Osteoblast (primary cell): Measurements from ENCODE around the gene NAA25. TPM values are rescaled to one million over a fixed set of nuclear protein-coding genes. Genes with fewer than 3 reads are reported as not detected.

Experiments
- DNase-seq: peaks from one replicate; pipeline ENCODE4 v3.0.0; 2011; ENCODE audit warnings: low spot score, mixed read lengths; ENCODE audit not compliant: insufficient read length; ENCODE audit errors: missing footprints
- H2AFZ ChIP-seq: 2 replicates; pipeline ENCODE4 v1.6.0; 2011; ENCODE audit warnings: mild to moderate bottlenecking, low read length
- H3K27ac ChIP-seq: 2 replicates; pipeline ENCODE4 v1.5.1; 2011; ENCODE audit warnings: mild to moderate bottlenecking, low read depth, low read length, moderate library complexity
- H3K27me3 ChIP-seq: 2 replicates; pipeline ENCODE4 v1.6.0; 2012; ENCODE audit warnings: mild to moderate bottlenecking, control low read depth, inconsistent platforms, low read length, moderate library complexity; ENCODE audit not compliant: insufficient read depth
- H3K36me3 ChIP-seq: 2 replicates; pipeline ENCODE4 v1.5.1; 2011; ENCODE audit warnings: mild to moderate bottlenecking, low read length, control low read depth, moderate library complexity; ENCODE audit not compliant: insufficient read depth
- H3K4me1 ChIP-seq: 2 replicates; pipeline ENCODE4 v1.5.1; 2011; ENCODE audit warnings: mild to moderate bottlenecking, low read length, control low read depth, moderate library complexity; ENCODE audit not compliant: insufficient read depth
- H3K4me2 ChIP-seq: 2 replicates; pipeline ENCODE4 v1.6.0; 2011; ENCODE audit warnings: mild to moderate bottlenecking, low read length; ENCODE audit not compliant: insufficient read depth
- H3K4me3 ChIP-seq: fragments of 200-600 bp; sonication (generic); 3 replicates; pipeline ENCODE4 v1.5.1; 2012; ENCODE audit warnings: mild to moderate bottlenecking, low read length, inconsistent platforms; ENCODE audit not compliant: insufficient read depth
- H3K79me2 ChIP-seq: 2 replicates; pipeline ENCODE4 v1.6.0; 2012; ENCODE audit warnings: mild to moderate bottlenecking, low read length, control low read depth, inconsistent platforms; ENCODE audit not compliant: insufficient read depth
- H3K9me3 ChIP-seq: 2 replicates; pipeline ENCODE4 v1.5.1; 2011; ENCODE audit warnings: low read depth, low read length, control low read depth
- H4K20me1 ChIP-seq: 2 replicates; pipeline ENCODE4 v1.6.0; 2012; ENCODE audit warnings: mild to moderate bottlenecking, low read length, control low read depth; ENCODE audit not compliant: insufficient read depth
- CTCF ChIP-seq: IDR thresholded peaks from 2 replicates; pipeline ENCODE4 v1.5.1; 2011; ENCODE audit warnings: mild to moderate bottlenecking, low read depth, low read length, moderate library complexity; ENCODE audit errors: extremely low read depth
- total RNA-seq: library from RNA; depleted of rRNA; stranded (reverse); fragments of >200 nt; gene quantifications from 2 replicates; pipeline ENCODE4 v1.2.3, GENCODE V29; 2012

NAA25 gene
- total RNA-seq, 1 donor, result 20.6 TPM

- Histone ChIP-seq H3K4me3 (no peak overlapping the region), H3K36me3 (peaks cover 67% of the 10 kb centered on the region), H3K4me2 (no peak overlapping the region), H3K79me2 (no peaks in the 10 kb centered on the region), H2AFZ (no peak overlapping the region), H3K9me3 (no peaks in the 10 kb centered on the region), H4K20me1 (no peaks in the 10 kb centered on the region), H3K27me3 (no peaks in the 10 kb centered on the region), H3K4me1 (peaks cover 5% of the 10 kb centered on the region), H3K27ac (no peak overlapping the region)
- no peak for DNase-seq
- no peak for TF ChIP-seq CTCF
Observed at GRCh38 chr12:112151766-112152541, 43.4 kb upstream of the NAA25 start.

GRCh38 chr12:112149596-112149995, 41.0 kb upstream of the NAA25 start:
- no peak for TF ChIP-seq CTCF
- no peaks in the 10 kb centered on the region for H3K27me3 ChIP-seq
- H4K20me1 ChIP-seq, result no peaks in the 10 kb centered on the region
- H3K4me1 ChIP-seq, result peaks cover 5% of the 10 kb centered on the region
- H3K79me2 ChIP-seq, result no peaks in the 10 kb centered on the region
- DNase-seq, result no peak
- no peak overlapping the region for H2AFZ ChIP-seq
- no peak overlapping the region for H3K4me2 ChIP-seq
- no peak overlapping the region for H3K4me3 ChIP-seq
- peaks cover 87% of the 10 kb centered on the region for H3K36me3 ChIP-seq
- H3K27ac ChIP-seq, result no peak overlapping the region
- H3K9me3 ChIP-seq, result no peaks in the 10 kb centered on the region

- Histone ChIP-seq H3K27ac (no peak overlapping the region), H3K4me1 (peaks cover 5% of the 10 kb centered on the region), H3K79me2 (no peaks in the 10 kb centered on the region), H3K4me3 (no peak overlapping the region), H3K9me3 (no peaks in the 10 kb centered on the region), H3K27me3 (no peaks in the 10 kb centered on the region), H4K20me1 (no peaks in the 10 kb centered on the region), H2AFZ (no peak overlapping the region), H3K36me3 (peaks cover 85% of the 10 kb centered on the region), H3K4me2 (no peak overlapping the region)
- TF ChIP-seq CTCF, result no peak
- DNase-seq, result peak; percentile 69
Observed at GRCh38 chr12:112148031-112148513, 39.5 kb upstream of the NAA25 start.

DNA sequence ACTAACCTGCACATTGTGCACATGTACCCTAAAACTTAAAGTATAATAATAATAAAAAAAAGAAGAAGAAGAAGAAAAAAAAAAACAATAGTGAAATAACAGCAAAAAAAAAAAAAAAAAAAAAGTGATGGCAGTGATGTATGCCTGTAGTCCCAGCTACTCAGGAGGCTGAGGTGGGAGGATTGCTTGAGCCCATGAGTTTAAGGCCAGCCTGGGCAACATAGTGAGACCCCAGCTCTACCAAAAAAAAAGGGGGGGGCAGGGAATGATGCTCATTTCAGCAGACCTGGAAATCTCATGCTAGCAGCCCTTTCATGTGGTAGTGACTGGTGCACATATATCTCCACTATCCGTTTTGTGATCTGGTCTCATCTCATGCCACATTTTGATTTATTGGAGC, 37.5 kb upstream of the NAA25 start:
- Histone ChIP-seq H3K27me3 (no peaks in the 10 kb centered on the region), H2AFZ (no peak overlapping the region), H3K9me3 (no peaks in the 10 kb centered on the region), H3K79me2 (no peaks in the 10 kb centered on the region), H4K20me1 (no peaks in the 10 kb centered on the region), H3K27ac (no peak overlapping the region), H3K4me1 (peaks cover 5% of the 10 kb centered on the region), H3K36me3 (peaks cover 78% of the 10 kb centered on the region), H3K4me2 (no peak overlapping the region), H3K4me3 (no peak overlapping the region)
- no peak for DNase-seq
- no peak for TF ChIP-seq CTCF
